ENCODE data around the gene ARFGEF2. TPM values are rescaled to one million over a fixed set of nuclear protein-coding genes. Genes with fewer than 3 reads are reported as not detected.
A peak's percentile ranks its signal among the peaks of the same experiment; 100 is the strongest.

Gene ARFGEF2
- total RNA-seq, 1 donor from 2014 or later: 39.1 TPM

DNA sequence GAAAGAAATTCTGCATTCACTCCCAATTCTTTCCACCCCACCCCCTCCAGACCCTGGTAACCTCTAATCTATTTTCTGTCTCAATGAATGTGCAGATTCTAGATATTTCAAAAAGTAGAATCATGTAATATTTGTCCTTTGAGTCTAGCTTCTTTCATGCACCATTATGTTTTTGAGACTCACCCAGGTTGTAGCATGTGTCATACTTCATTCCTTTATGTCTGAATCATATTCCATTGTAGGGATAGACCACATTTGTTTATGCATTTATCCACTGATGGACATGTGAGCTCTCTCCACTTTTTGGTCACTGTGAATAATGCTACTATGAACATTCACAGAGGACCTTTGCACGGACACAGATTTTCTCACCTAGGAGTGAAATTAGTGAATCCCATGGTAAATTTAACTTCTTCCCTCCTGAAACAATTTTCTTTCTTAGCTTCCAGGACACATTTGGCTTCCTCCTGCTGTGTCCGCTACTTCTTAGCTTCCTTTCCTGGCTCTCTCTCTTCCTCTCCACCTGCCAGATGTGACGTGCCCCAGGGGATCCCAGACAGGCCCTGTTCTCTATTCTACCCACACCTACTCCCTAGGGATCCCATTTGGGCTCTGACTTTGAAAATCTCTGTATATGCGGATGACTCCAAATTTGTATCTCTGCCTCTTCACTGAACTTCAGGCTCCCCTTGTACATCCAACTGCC lies 24.1 kb upstream of the ARFGEF2 start:
- no peak for ATAC-seq
- no peak for DNase-seq (ENCODE audit: missing footprints)
- intact Hi-C loops (cut with DNase I): loop anchor here (10.0 kb wide), 1 partner anchor 63 kb away; no protein-coding TSS in a partner anchor

DNA sequence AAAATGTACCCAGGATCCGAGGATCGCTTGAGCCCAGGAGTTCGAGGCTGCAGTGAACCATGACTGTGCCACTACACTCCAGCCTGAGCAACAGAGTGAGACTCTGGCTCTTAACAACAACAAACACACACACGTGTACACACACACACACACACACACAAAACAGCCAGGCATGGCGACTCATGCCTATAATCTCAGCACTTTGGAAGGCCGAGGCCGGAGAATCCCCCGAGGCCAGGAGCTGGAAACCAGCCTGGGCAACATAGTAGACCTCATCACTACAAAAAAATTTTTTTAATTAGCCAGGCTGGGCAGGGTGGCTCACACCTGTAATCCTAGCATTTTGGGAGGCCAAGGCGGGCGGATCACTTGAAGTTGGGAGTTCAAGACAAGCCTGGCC lies 23.3 kb upstream of the ARFGEF2 start:
- DNase-seq (ENCODE audit: missing footprints) (no peak), ATAC-seq (no peak)
- intact Hi-C loops (cut with DNase I): loop anchor here (10.0 kb wide), 1 partner anchor 63 kb away; no protein-coding TSS in a partner anchor

DNA sequence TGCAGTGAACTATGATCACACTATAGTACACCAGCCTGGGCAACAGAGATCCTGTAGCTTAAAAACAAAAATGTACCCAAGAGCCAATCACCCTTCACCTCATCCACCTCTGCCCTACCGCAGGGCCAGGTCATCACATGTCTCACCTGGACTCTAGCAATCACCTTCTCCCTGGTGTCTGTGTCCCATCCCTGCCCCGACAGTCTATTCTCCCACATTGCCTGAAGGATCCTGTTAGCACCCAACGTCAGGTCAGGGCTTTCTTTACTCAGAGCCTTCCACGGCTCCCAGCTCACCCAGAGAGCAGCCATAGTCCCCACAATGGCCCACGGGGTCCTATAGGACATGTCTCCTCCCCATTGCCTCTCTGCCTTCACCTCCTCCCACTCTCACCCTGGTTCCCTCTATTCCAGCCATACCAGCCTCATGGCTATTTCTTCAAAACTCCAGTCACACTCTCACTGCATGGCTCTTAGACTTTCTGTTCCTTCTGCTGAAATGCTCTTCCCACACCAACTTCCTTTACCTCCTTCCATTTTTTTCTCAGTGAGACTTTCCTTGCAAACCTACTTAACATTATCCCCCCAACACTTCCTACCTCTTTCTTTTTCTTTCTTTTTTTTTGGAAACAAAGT lies 22.5 kb upstream of the ARFGEF2 start:
- no peak for ATAC-seq
- intact Hi-C loops (cut with DNase I): loop anchor here (10.0 kb wide), 1 partner anchor 64 kb away; no protein-coding TSS in a partner anchor
- DNase-seq (ENCODE audit: missing footprints): no peak

DNA sequence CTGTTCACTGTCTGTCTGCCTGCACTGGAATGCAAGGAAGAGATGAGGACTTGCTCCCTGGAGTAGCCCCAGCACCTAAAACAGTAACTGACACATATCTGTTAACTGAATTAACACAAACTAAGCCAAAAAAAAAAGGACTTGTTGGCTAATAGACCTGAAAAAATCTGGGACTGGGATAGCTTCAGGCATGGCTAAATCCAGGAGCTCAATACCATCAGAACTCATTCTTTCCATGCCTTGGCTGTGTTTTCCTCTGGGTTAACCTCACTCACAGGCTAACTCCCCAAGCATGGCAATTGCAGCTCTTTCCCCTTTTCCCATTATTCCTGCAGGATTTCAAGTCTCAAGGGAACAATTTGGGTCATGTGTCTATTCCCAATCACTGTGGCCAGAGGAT lies 21.6 kb upstream of the ARFGEF2 start:
- intact Hi-C loops (cut with DNase I): loop anchor here (10.0 kb wide), 1 partner anchor 65 kb away; no protein-coding TSS in a partner anchor

DNA sequence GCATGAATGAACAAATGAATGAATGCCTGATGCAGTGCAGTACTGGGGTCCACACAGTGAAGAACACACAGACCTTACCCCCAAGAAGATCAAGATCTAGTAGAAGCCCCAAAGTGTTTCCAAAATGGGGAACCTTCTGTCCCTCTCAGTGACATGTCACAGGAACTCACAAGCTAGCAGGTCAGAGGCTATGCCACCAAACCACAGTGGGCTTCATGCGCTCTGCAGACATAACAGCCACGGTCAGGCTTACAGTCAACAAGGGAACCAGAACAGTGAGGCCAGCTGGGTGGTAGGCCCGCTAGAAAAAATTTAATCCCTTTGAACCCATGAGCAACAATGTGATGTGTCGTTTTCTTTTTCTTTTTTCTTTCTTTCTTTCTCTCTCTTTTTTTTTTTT lies 20.2 kb upstream of the ARFGEF2 start:
- intact Hi-C loops (cut with DNase I): no loop called here
- no peak for DNase-seq (ENCODE audit: missing footprints)
- no peak for ATAC-seq

More for the DNA sequence above, 21.6 kb upstream of the ARFGEF2 start:
- ATAC-seq (no peak), DNase-seq (ENCODE audit: missing footprints) (no peak)

DNA sequence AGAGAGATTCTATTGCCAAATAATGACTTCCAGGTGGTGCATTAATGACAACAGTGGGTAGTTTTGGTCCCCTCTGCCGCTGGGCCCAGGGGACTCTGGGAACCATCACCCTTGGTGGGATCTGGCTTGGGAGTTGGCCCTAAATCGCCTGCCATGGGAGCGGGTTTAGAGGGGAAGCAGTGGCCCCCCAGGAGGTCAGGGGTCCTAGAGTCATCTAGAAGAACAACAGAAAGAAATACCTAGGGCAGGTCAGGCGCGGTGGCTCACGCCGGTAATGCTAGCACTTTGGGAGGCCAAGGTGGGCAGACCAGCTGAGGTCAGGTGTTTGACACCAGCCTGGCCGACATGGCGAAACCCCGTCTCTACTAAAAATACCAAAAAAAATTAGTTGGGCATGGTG lies 17.8 kb upstream of the ARFGEF2 start:
- no peak for DNase-seq (ENCODE audit: missing footprints)
- intact Hi-C loops (cut with DNase I): no loop called here
- ATAC-seq: no peak

DNA sequence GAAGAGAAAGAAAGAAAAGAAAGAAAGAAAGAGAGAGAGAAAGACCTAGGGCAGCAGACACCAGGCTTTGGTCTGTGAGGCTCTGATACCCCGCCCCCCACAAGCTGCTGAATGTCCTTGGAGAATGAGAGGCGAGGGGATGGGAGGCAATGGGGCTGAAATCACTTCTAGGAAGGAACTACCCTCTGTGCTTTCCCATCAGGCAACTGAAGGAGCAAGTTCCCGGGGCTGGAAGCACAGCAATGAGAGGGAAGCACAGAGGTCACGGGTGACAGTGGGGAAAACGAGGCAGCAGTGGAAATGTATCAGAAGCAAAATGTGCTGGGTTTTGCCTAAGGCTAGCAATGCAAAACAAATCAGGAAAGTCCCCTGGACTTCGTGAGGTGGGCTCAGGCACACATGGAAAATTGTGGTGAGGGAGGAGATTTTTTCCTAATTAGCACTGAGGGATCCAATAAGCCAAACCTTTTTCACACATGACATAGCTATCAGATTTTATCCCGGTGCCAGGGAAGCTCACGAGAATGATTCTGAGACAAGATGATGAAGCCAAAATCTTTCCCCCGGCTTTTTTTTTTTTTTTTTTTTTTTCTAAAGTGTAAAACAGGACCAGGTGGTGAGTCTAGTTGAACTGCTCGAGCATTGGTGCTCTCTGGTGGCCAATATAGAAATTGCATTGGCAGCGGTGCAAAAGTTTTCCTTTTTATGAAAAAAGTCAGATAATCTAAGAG lies 16.8 kb upstream of the ARFGEF2 start:
- DNase-seq (ENCODE audit: missing footprints) (no peak), ATAC-seq (peak; percentile 31)
- intact Hi-C loops (cut with DNase I): loop anchor here (1.0 kb wide), 2 partner anchors 246 to 269 kb away; no protein-coding TSS in a partner anchor

DNA sequence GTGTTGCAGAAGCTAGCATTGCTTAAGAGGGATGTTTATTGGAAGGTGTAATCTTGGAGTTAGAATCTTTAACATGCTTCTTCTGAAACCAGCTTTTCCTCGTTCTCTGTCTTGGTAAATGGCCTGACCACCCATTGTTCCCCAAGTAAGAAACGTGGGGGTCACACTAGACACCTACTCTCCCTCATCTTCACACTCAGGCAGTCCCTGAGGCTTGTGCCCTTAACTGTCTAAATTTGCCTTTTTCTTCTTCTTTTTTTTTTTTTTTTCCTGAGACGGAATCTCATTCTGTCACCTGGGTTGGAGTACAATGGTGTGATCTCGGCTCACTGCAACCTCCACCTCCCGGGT lies 16.2 kb upstream of the ARFGEF2 start:
- no peak for DNase-seq (ENCODE audit: missing footprints)
- ATAC-seq: no peak
- intact Hi-C loops (cut with DNase I): loop anchor here (1.0 kb wide), 2 partner anchors 247 to 270 kb away; no protein-coding TSS in a partner anchor

DNA sequence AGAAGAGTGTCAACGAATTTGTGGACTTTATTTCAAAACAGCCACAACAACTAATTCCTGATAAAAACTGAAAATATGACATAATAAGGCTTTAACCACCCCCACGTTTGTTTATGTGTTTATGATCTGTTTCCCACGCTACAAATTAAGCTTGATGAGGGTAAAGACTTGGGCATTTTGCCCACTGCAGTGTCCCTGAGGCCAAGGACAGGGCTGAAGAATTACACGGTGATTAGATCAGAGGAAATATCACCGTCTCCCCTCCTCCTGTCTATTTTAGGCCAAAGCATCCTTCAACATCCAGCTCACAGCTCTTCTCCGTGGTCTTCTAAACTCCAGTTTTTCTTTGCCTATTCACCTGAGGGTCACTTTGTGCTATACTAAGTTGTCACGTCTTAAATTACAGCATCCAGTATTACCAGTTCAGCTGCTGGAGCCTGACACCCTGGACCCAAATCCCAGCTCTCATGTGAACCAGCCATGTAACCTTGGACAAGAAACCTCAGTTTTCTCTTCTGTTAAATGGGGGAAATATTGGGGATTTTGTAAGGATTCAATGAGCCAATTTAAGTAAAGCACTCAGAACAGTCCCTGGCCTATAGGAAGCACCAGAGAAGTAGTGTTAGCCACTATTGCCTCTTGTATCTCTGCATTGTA lies 15.2 kb upstream of the ARFGEF2 start:
- no peak for ATAC-seq

DNA sequence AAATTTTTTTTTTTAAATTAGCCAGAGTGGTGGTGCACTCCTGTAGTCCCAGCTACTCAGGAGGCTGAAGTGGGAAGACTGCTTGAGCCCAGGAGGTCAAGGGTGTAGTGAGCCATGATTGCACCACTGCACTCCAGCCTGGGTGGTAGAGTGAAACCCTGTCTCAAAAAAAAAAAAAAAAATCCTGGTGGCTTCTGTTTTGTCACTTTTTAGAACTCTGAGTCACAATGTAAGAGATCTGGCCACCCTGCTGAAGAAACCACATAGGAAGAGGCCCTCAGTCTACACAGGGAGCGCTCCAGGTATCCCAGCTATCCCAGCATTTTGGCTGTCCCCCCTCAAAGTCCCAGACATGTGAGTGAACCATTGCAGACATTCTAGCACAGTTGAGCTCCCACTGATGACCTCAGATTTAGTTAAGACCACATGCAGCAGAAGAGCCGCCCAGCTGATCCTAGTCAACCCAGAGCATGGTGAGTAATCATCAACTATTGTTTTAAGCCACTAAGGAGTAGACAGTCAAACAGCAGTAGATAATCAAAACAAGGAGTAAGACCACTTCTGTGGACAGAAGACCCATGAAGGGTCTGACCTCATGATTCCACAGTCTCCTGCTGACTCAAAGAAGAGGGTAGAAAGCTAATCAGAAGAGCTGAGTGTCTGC lies 12.7 kb upstream of the ARFGEF2 start:
- intact Hi-C loops (cut with DNase I): no loop called here
- no peak for ATAC-seq
- DNase-seq (ENCODE audit: missing footprints): no peak

More for the DNA sequence above, 15.2 kb upstream of the ARFGEF2 start:
- no peak for DNase-seq (ENCODE audit: missing footprints)
- intact Hi-C loops (cut with DNase I): no loop called here

DNA sequence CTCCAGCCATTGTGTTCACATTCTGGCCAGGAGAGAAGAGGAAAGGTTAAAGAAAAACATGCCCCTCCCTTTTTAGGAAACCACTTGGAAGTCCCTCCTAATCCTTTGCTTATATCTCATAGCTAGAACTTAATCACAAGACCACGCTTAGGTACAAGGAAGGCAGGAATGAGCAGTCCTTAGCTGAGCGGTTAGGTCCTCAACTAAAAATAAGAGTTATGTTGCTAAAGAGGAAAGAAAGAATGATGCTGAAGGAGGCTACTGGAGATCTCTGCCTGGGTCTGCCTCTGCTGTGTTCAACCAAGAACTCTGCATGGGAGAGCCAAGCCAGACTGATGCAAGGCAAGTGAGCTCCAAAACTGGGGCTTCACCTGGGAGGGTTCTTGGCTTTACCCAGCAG lies 11.6 kb upstream of the ARFGEF2 start:
- ATAC-seq (no peak), DNase-seq (ENCODE audit: missing footprints) (no peak)
- intact Hi-C loops (cut with DNase I): no loop called here

DNA sequence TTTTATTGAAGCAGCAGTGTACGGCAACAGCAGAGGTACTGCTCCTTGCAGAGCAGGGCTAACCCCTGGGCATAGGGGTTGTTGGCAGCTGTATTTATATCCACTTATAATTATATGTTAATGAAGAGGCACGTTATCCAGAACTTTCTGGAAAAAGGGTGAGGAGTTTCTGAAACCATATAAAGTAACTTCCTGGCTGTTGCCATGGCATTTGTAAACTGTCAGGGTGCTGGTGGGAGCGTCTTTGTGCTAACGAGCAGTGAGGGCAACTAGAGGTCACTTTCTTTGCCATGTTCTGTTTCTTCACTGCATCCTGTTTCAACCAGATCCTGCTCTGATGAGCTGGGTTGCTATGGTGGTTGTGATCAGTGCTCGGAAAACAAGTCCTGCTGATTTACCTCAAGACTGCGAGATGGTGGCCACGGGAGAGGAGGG lies 11.1 kb upstream of the ARFGEF2 start:
- ATAC-seq (peak; percentile 54), DNase-seq (ENCODE audit: missing footprints) (no peak)
- intact Hi-C loops (cut with DNase I): no loop called here

DNA sequence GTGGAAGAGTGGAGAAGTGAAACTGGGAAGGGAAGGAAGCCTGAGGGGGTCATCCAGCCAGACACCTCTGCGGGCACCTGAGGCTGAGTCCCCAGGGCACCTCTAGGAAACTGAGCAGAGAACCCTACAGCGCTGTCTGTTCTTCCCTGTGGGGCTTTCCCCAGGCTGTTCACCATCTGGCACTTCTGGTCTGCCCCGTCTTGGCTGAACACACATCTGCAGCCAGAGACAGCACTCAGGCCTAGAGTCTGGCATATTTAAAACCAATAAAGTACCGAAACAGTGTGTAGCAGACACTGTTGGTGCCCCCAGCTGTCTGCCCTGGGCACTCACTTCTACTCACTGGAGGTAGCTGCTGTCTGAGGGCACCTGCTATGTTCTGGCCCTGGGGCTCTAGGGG lies 9.4 kb upstream of the ARFGEF2 start:
- no peak for DNase-seq (ENCODE audit: missing footprints)
- no peak for ATAC-seq
- intact Hi-C loops (cut with DNase I): no loop called here

DNA sequence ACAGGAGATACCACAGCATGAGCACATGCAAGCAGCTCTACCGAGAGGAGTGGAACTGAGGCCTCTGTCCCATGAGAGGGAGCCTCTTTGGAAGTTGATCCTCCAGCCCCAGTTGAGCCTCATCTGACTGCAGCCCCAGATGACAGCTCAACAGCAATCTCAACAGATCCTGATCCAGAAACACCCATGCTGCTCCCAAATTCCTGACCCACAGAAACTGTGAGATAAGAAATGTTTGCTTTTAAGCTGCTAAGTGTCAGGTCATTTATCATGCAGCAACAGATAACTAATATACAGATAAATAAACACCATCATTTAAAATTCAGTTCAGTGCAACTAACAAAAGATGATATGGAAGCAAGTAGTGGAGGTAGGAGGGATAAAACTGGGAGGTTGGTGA lies 4.8 kb upstream of the ARFGEF2 start:
- no peak for ATAC-seq
- intact Hi-C loops (cut with DNase I): no loop called here

DNA sequence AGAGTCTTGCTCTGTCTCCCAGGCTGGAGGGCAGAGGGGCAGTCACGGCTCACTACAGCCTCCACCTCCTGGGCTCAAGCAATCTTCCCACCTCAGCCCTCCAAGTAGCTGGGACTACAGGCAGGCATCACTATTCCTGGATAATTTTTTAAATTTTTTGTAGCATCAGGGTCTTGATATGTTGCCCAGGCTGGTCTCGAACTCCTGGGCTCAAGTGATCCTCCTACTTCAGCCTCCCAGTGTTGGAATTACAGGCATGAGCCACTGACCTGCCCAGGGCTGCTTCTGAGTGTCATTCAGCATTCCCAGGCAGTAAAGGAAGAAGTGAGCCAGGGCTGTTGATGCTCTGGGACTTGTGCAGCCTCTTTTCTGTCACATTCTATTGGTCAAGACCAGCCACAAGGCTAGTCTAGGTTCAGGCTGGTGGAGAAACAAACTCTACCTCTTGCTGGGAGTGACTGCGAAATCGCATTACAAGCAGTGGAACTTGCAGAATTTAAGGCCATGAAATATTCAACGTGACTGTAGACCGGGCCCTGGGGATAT lies 2.1 kb upstream of the ARFGEF2 start:
- ATAC-seq (no peak), DNase-seq (ENCODE audit: missing footprints) (no peak)
- intact Hi-C loops (cut with DNase I): no loop called here

More for the DNA sequence above, 4.8 kb upstream of the ARFGEF2 start:
- DNase-seq (ENCODE audit: missing footprints): no peak

DNA sequence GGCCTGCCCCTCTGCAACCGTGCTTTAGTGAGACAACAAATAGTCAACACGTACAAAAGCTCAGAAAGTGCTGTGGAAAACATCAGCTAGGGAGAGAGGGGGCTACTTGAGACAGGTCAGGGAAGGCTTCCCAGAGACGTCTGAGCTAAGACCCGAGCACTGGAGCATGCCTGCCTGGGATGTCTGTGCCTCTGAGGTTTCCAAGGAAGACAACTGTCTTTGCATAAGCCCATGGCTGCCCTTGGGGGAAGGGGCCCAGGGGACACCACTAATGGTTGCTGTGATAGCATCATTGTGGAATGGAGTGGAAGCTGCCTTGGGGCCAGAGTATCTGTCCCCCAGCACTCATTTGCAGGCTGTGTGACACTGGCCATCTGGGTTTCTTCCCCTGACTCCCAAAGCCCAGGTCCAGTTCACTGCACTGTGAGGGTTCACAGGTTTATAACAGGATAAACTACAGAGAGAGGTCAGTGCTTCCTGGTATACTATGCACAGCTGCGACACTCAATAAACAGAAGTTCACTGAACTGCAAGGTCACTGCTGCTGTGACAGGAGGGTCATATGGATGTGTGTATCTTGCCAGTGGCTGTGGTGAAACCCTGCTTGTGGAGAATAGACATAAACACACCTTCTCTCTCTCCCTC lies 1.5 kb upstream of the ARFGEF2 start:
- ATAC-seq: no peak
- DNase-seq (ENCODE audit: missing footprints): no peak
- intact Hi-C loops (cut with DNase I): no loop called here

DNA sequence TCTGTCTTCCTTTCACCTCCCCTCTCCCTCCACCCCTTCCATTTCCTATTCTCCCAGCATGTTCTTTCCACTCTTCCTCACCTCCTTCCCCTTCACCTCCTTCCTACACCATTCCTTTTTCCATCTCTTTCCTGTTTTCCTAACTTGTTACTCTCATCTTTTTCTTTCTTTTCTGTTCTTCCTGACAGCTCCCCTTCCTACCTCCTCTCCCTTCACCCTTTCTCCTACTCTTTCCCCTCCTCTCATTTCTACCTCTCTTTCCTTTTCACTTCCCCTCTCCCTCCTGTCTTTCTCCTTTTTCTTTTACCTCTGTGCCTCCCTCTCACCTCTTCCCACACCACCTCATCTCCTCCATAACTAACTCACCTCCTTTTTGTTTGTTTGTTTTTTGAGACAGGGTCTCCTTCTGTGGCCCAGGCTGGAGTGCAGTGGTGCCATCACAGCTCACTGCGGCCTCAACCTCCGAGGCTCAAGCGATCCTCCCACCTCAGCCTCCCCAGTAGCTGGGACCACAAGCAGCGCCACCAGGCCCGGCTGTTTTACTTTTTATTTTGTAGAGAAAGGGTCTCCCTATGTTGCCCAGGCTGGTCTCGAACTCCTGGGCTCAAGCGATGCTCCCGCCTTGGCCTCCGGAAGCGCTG lies 864 bp upstream of the ARFGEF2 start:
- no peak for ATAC-seq
- intact Hi-C loops (cut with DNase I): no loop called here
- no peak for DNase-seq (ENCODE audit: missing footprints)

All from Right ventricle myocardium inferior (tissue), 1 donor.